ENCODE data around the gene MAGI2.
"Not testable (repeated sequence)": the region's sequence is repeated elsewhere in the genome, so short reads cannot be mapped to it uniquely, and the experiment has no call there.

Gene MAGI2

GRCh38 chr7:78542981-78543380, 910.5 kb downstream of the MAGI2 start:
- DNase-seq, result no peak
- ATAC-seq, result no peak

- no peak for DNase-seq
- ATAC-seq, result no peak
Measured at GRCh38 chr7:78542541-78542940, 910.9 kb downstream of the MAGI2 start.

- ATAC-seq (no peak), DNase-seq (no peak)
Measured at GRCh38 chr7:78539825-78540224, 913.6 kb downstream of the MAGI2 start.

DNA sequence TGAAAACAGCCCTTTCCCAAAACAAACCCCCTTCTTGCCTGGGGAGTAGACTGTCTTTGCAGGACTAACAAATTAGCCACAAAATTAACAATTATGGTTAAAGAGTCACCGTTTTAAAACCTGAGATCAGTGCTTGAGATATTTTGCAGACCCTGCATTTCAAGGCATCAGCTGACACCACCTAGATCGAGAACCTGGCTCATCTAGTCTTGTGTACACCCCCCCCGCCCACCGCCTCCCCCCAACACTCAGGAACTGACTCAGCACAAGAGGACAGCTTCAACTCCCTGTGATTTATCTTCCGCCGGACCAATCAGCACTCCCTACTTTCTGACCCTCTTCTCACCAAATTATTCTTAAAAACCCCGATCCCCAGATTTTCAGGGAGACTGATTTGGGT, 917.8 kb downstream of the MAGI2 start:
- ATAC-seq (no peak), DNase-seq (no peak)

DNA sequence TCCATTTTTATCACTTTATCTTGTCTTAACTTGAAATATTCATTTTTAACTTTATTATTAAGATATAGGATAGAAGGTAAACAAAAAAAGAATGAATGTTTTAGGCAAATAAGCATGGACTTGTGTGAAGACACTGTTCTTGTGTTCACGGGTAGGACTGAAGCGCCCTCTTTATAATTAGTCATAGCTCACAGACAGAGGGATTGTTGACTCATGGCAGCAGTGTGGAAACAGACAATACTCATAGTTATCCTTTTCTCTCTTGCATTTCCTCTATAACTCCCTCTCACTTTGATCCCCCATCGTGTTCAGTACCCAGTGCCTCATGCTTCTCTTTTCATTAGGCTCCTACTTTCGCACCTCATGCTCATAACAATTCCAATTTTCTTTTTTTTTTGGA, 923.1 kb downstream of the MAGI2 start:
- no peak for DNase-seq
- no peak for ATAC-seq

- DNase-seq, result no peak
Measured at GRCh38 chr7:78529392-78529791, 924.1 kb downstream of the MAGI2 start.

DNA sequence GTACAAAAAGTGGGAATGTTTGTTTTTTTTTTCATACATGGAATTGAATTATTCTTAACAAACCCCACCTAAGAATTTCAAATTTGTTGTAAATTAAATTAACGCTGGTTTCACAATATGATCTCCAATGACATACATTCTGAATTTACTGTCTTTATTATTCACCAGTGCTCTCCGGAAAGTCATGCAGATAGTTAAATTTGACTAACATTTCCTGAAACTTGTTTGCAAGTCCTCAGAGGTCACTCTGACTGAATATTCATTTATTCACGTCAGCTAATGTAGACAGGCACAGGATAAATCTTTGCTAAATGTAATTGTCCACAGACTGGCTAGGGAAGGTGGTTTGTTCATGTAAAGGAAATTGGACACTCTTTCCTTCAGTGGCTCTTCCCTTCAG, 924.5 kb downstream of the MAGI2 start:
- DNase-seq (no peak), ATAC-seq (no peak)

More at GRCh38 chr7:78529392-78529791, 924.1 kb downstream of the MAGI2 start:
- no peak for ATAC-seq

GRCh38 chr7:78523930-78524329, 929.5 kb downstream of the MAGI2 start:
- DNase-seq (no peak), ATAC-seq (no peak)

DNA sequence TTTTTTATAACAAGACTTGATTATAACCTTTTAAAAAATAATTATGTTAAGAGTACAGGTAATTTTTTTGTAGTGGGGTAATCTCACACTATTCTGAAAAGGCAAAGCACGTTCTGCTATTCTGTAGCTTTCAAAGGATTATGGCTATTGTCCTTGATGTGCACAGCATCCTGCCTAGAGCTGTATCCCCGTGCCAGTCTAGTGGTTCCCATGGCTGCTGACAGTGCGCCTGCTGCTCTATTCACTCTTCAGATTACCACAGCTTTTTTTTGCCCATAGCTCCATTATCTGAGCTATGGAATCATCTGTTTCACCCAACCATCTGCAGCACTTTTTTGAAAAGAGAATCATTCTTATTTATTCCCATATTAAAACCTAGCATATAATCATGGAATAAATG, 931.5 kb downstream of the MAGI2 start:
- no peak for DNase-seq
- ATAC-seq, result no peak

DNA sequence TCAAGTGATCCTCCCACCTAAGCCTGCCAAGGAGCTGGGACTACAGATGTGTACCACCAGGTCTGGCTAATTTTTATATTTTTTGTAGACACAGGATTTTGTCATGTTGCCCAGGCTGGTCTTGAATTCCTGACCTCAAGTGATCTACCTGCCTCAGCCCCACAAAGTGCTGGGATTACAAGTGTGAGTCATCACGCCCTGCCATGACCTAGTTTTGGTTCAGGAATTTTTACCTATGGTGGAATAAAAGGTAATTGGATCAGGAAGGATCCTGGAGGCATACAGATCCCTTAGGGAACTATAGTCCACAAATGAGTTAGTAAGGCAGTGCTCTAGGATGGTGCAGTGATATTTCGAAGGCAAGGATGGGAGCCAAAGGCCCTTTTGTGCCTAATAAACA, 937.0 kb downstream of the MAGI2 start:
- DNase-seq (no peak), ATAC-seq (no peak)

- DNase-seq, result no peak
- no peak for ATAC-seq
Measured at GRCh38 chr7:78514634-78515033, 938.8 kb downstream of the MAGI2 start.

DNA sequence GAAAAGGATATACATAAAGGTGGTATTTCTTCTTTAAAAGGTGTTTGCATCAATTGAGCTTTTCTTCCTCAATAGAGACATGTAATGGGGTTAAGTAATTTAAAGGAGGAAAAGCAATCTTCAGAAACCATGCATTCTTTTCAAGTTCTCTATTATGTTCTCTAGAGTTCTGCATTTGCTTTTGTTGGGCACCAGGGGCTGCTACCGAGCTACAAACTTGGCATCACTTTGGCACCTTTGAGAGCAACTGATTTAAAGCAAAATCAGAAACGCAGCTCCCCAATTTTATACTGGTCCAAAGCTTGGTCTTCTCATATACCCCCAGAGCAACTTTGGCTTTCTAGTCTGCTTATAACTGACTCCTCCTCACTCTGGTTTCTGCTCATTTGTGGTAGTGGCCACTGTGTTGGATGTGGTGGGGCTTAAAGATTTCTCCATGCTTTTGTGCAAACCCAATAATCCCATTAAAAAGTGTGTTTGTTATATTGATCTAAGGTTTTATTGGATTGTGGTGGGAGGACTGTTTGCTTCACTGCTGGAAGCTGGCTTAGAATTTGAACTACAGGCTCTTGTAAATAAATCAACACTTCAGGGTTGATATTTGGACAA, 942.8 kb downstream of the MAGI2 start:
- ATAC-seq (no peak), DNase-seq (no peak)

DNA sequence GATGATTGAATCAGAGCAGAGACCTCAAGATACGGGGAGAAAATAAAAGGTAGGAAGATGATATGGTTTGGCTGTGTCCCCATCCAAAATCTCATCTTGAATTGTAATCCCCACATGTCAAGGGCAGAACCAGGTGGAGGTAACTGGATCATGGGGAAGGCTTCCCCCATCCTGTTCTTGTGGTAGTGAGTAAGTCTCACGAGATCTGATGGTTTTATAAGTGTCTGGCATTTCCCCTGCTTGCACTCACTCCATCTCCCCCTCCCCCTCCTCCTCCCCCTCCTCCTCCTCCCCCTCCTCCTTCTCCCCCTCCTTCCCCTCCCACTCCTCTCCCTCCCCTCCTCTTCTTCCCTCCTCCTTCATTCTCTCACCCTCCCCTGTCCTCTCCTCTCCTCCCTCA, 950.2 kb downstream of the MAGI2 start:
- DNase-seq, ATAC-seq: not testable (repeated sequence)

- ATAC-seq (no peak), DNase-seq (no peak)
Measured at GRCh38 chr7:78501064-78501463, 952.4 kb downstream of the MAGI2 start.

- no peak for DNase-seq
- ATAC-seq, result no peak
Measured at GRCh38 chr7:78499971-78500370, 953.5 kb downstream of the MAGI2 start.

- ATAC-seq, result no peak
- DNase-seq, result no peak
Measured at GRCh38 chr7:78499283-78499682, 954.2 kb downstream of the MAGI2 start.

DNA sequence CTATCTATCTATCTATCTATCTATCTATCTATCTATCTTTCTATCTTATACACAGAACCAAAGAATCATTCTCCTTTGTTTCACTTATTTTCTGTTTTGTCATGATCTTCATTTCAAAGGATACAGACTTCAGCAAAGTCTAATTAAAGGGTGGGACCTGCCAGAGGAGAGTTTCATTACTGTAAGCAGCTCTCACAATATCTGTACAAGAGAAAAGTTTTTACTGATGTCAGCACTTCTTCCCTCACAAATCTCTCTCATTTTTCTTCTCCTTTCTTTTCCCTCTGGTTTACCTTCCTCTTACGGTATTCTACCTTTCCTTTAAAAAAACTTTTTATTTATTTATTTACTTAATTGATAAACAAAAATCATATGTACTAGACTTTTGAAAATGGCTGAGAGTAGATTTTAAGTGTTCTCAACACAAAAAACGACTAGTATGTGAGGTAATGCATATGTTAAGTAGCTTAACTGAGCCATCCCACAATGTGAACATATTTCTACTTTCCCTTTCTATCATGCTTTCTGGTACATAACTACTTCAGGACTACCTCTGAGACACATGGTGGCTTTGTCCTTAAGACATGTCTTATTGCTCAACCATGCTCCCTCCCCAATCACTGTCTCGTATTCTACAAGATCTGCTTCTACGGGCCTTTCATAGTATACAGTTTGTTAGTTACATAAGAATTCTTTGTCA, 955.6 kb downstream of the MAGI2 start:
- ATAC-seq (no peak), DNase-seq (no peak)

GRCh38 chr7:78496096-78496630, 957.3 kb downstream of the MAGI2 start:
- DNase-seq (no peak), ATAC-seq (no peak)

DNA sequence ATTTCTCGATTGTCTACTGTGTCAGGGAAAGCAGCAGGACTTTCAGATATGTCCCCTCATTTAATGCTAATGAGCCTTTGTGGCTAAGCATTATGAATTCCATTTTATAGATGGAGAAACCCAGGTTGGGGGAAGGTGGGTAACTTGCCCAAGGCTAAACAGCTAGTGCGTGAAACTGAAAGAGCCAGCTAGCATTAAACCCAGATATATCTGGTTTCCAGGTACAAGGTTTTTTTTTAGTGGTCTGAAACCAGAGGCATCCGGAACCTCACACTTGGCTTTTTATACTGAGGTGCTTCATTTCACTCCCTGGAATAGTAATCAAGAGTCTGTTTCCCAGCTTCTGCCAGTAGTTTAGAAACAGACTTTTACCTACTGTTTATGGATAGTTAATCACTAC, 960.1 kb downstream of the MAGI2 start:
- ATAC-seq (no peak), DNase-seq (no peak)

GRCh38 chr7:78492146-78492545, 961.3 kb downstream of the MAGI2 start:
- ATAC-seq, result no peak
- DNase-seq, result no peak

GRCh38 chr7:78490524-78490923, 962.9 kb downstream of the MAGI2 start:
- DNase-seq, result no peak
- no peak for ATAC-seq

DNA sequence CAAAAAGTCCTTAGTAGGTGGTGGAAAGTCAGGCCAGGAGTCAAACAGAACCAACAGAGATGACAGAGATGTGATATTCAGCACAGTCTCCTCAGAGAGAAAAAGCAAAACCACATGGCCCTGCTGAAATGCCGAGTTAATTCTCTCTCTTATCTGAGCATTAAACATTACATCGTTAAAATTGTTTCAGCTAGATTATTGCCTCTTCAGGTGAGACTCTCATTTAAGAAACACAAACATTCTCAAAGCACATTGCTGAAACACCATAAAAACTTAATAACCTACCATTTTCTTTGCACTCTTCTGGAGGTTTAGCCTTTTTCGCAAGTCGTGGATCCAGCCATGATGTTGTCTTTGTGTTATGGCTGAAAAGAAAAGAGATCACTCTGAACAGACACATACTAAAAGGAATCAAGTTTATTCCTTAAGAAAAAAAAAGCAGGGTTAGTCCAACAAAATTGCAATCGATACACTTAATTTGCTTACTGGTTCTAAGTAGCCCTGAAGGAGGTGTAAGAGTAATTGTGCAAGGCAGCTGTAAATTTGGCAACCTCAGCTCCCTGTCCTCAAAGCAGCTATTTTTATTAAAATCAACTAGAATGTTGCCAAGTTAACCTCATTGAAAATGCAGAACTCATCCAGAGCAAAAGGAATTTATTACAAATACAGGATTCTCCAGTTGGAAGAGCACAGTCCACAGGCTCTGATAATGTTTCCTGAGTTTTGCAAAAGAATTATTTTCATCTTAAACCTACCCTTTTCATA, 963.8 kb downstream of the MAGI2 start:
- ATAC-seq (no peak), DNase-seq (no peak)

DNA sequence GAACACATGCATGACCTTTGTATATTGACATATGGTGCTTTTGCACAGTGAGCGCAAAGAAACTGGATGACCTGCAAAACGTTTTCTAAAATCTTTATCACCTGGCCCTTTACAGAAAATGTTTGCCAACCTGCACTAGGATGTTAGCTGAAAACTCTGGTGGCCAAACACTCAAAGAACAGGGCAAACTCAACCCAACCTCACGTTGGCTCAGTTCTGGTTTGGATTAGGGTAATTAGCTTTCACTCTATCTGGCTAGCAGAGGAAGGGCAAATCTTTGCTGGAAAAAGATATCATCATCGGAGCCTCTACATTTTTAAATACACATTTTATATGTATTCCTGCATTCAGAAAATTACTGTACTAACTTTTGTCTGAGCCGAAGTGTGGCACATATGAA, 966.0 kb downstream of the MAGI2 start:
- DNase-seq (no peak), ATAC-seq (no peak)
